IMR-90 (cell line): Measurements from ENCODE around the gene SCN11A. TPM values are rescaled to one million over a fixed set of nuclear protein-coding genes. Genes with fewer than 3 reads are reported as not detected.

ENCODE experiments used
- ATAC-seq: fragments of 200-7000 bp; cut with Tn5 transposase; 2 replicates; pipeline ENCODE4 v1.9.1; 2020; ENCODE audit warnings: low read depth, mild to moderate bottlenecking, moderate library complexity
- BruUV-seq: library from RNA; stranded (reverse); fragments of 400-500 nt; replicated peaks from 2 replicates; lab custom pipeline; 2021; lab: Mats Ljungman, UMichigan
- CTCF ChIA-PET: fragments of 300-600 bp; formaldehyde crosslinking; extraction: SDS; loops from one replicate; lab custom pipeline; 2021; ENCODE audit warnings: antibody characterized with exemption; lab: Yijun Ruan, JAX
- POLR2A ChIA-PET: fragments of 300-600 bp; sonication (Branson Sonifier 250); formaldehyde crosslinking; loops from one replicate; lab custom pipeline; 2022; ENCODE audit warnings: antibody characterized with exemption; ENCODE audit not compliant: unreplicated experiment; lab: Charles Lee
- DNase-seq: peaks from one replicate; pipeline ENCODE4 v3.0.0; 2013
- H2AFZ ChIP-seq: replicated peaks from 2 replicates; pipeline ENCODE3; 2013; ENCODE audit warnings: low read length, mild to moderate bottlenecking; ENCODE audit not compliant: poor library complexity
- H2AK5ac ChIP-seq: 2 replicates; pipeline ENCODE4 v1.6.1; 2013; ENCODE audit warnings: low read depth, low read length, inconsistent platforms
- H2AK9ac ChIP-seq: replicated peaks from 2 replicates; pipeline ENCODE3; 2013; ENCODE audit warnings: mild to moderate bottlenecking, low read depth, low read length, moderate library complexity; ENCODE audit not compliant: poor library complexity
- H2BK120ac ChIP-seq: 2 replicates; pipeline ENCODE4 v1.6.1; 2013; ENCODE audit warnings: low read depth, low read length, inconsistent platforms
- H2BK15ac ChIP-seq: 3 replicates; pipeline ENCODE4 v1.6.1; 2013; ENCODE audit warnings: low read depth, low read length, inconsistent platforms
- H2BK20ac ChIP-seq: 2 replicates; pipeline ENCODE4 v1.6.1; 2013; ENCODE audit warnings: low read depth, mild to moderate bottlenecking, inconsistent platforms, low read length, moderate library complexity
- H2BK5ac ChIP-seq: 2 replicates; pipeline ENCODE4 v1.6.1; 2013; ENCODE audit warnings: mild to moderate bottlenecking, low read depth, low read length, inconsistent platforms; ENCODE audit not compliant: poor library complexity, severe bottlenecking
- H3K14ac ChIP-seq: replicated peaks from 2 replicates; pipeline ENCODE4 v1.6.1; 2013; ENCODE audit warnings: low read depth, low read length, inconsistent platforms
- H3K18ac ChIP-seq: 2 replicates; pipeline ENCODE4 v1.6.1; 2013; ENCODE audit warnings: low read depth, low read length, control low read depth
- H3K23ac ChIP-seq: 2 replicates; pipeline ENCODE4 v1.6.1; 2013; ENCODE audit warnings: low read depth, low read length, inconsistent platforms
- H3K27ac ChIP-seq: 2 replicates; pipeline ENCODE4 v1.5.1; 2013; ENCODE audit warnings: mild to moderate bottlenecking, control low read depth, low read length; ENCODE audit not compliant: insufficient read depth
- H3K27me3 ChIP-seq: 2 replicates; pipeline ENCODE4 v1.6.1; 2013; ENCODE audit warnings: low read length; ENCODE audit not compliant: control insufficient read depth, insufficient read depth
- H3K36me3 ChIP-seq: 2 replicates; pipeline ENCODE4 v1.6.1; 2013; ENCODE audit warnings: low read length, mixed read lengths; ENCODE audit not compliant: control insufficient read depth, insufficient read depth
- H3K4ac ChIP-seq: 2 replicates; pipeline ENCODE4 v1.6.1; 2013; ENCODE audit warnings: low read depth, low read length, inconsistent platforms
- H3K4me1 ChIP-seq: 2 replicates; pipeline ENCODE4 v1.6.1; 2013; ENCODE audit warnings: low read length, mixed read lengths; ENCODE audit not compliant: control insufficient read depth, insufficient read depth
- H3K4me2 ChIP-seq: 2 replicates; pipeline ENCODE4 v1.6.1; 2013; ENCODE audit warnings: low read depth, mild to moderate bottlenecking, control low read depth, low read length, moderate library complexity
- H3K4me3 ChIP-seq: 2 replicates; pipeline ENCODE4 v1.5.1; 2013; ENCODE audit warnings: low read depth, mild to moderate bottlenecking, control low read depth, low read length, moderate library complexity; ENCODE audit not compliant: insufficient read depth
- H3K56ac ChIP-seq: 2 replicates; pipeline ENCODE4 v1.6.1; 2013; ENCODE audit warnings: low read length, inconsistent platforms; ENCODE audit not compliant: insufficient read depth; ENCODE audit errors: extremely low read depth
- H3K79me1 ChIP-seq, 2 experiments: 2 replicates each; pipeline ENCODE4 v1.6.1; 2013; ENCODE audit warnings: low read length in 2 of 2, inconsistent platforms in 1 of 2, low read depth in 1 of 2
- H3K9ac ChIP-seq: 2 replicates; pipeline ENCODE4 v1.6.1; 2013; ENCODE audit warnings: low read depth, low read length, control low read depth
- H3K9me1 ChIP-seq: 2 replicates; pipeline ENCODE4 v1.6.1; 2013; ENCODE audit warnings: low read length, inconsistent platforms; ENCODE audit not compliant: insufficient read depth
- H3K9me3 ChIP-seq: 2 replicates; pipeline ENCODE4 v1.6.1; 2013; ENCODE audit warnings: low read length; ENCODE audit not compliant: control insufficient read depth, insufficient read depth
- H4K20me1 ChIP-seq: 2 replicates; pipeline ENCODE4 v1.6.1; 2013; ENCODE audit warnings: low read length, inconsistent platforms; ENCODE audit not compliant: insufficient read depth
- H4K5ac ChIP-seq: 2 replicates; pipeline ENCODE4 v1.6.1; 2013; ENCODE audit warnings: mild to moderate bottlenecking, low read depth, low read length, control low read depth
- H4K8ac ChIP-seq, 2 experiments: 2 replicates each; pipeline ENCODE4 v1.6.1; 2013; ENCODE audit warnings: low read depth in 2 of 2, low read length in 2 of 2, control low read depth in 1 of 2, inconsistent platforms in 1 of 2
- H4K91ac ChIP-seq: 2 replicates; pipeline ENCODE4 v1.6.1; 2013; ENCODE audit warnings: low read depth, low read length, inconsistent platforms; ENCODE audit not compliant: insufficient read depth
- MXI1 ChIP-seq: IDR thresholded peaks from 2 replicates; pipeline ENCODE4 v1.6.1; 2012; ENCODE audit warnings: low read depth, mild to moderate bottlenecking, low read length, moderate library complexity, borderline replicate concordance
- RFX5 ChIP-seq: IDR thresholded peaks from 2 replicates; pipeline ENCODE4 v1.8.0; 2012; ENCODE audit warnings: low read depth, mild to moderate bottlenecking, low read length, moderate library complexity
- SMC3 ChIP-seq: fragments of 150-350 bp; IDR thresholded peaks from 2 replicates; pipeline ENCODE4 v1.6.1; 2016; ENCODE audit warnings: low read depth, mild to moderate bottlenecking, antibody characterized with exemption, low read length, moderate library complexity
- WGBS, 2 experiments: methylation state at CpG; one replicate each; pipeline versions ENCODE4 v1.1.5 to v1.1.7; 2013; ENCODE audit warnings: missing lambda C conversion rate in 2 of 2; ENCODE audit not compliant: insufficient read length in 1 of 2; ENCODE audit errors: extremely low coverage in 2 of 2; 5-methylcytosine and 5-hydroxymethylcytosine counted together
- dilution Hi-C: fragments of 300-500 bp; cut with HindIII; formaldehyde crosslinking; loops from one replicate; pipeline ENCODE4 v1.14.3; 2018; ENCODE audit warnings: low sequenced_read_pairs; ENCODE audit not compliant: unreplicated experiment
- in situ Hi-C: fragments of 300-500 bp; cut with MboI; formaldehyde crosslinking; loops from 3 replicates; pipeline ENCODE4 v1.14.3; 2019; ENCODE audit warnings: low sequenced_read_pairs, inconsistent platforms, mixed read lengths
- intact Hi-C: fragments of 100-400 bp; cut with micrococcal nuclease; formaldehyde crosslinking; loops from 2 replicates; pipeline ENCODE4 v1.10.0; 2022
- polyA plus RNA-seq, 3 experiments: library from polyadenylated mRNA; depleted of rRNA; stranded (reverse); fragments of >200 nt; gene quantifications; 2 replicates each; pipeline ENCODE4 v1.2.3, GENCODE V29; 2012; ENCODE audit warnings: low replicate concordance in 1 of 3
- total RNA-seq: library from RNA; depleted of rRNA; stranded (reverse); fragments of >200 nt; gene quantifications from 2 replicates; pipeline ENCODE4 v1.2.3, GENCODE V29; 2012

Gene SCN11A
- total and polyA plus RNA-seq, 2 of the 4 experiments (the other 2 are of a cell fraction), result under 0.01 to 0.02 TPM

GRCh38 chr3:39064646-39065045 lies 12.9 kb upstream of the SCN11A start:
- Histone ChIP-seq H2BK20ac (no peak overlapping the region), H3K23ac (no peak overlapping the region), H3K14ac (no peak overlapping the region), H3K4me1 (peaks cover 2% of the 10 kb centered on the region; the same call in 1 of the 2 replicates), H3K9me3 (no peaks in the 10 kb centered on the region), H3K56ac (no peak overlapping the region), H2AFZ (no peak overlapping the region), H2BK5ac (peak overlapping the region; percentile 55), H4K91ac (no peak overlapping the region), H2AK5ac (no peak overlapping the region), H3K18ac (no peak overlapping the region), H4K5ac (no peak overlapping the region), H3K4me2 (peak overlapping the region; percentile 25), H3K4ac (no peak overlapping the region), H3K9me1 (no peaks in the 10 kb centered on the region), H2BK15ac (no peak overlapping the region), H3K4me3 (no peak overlapping the region), H2BK120ac (no peak overlapping the region), H3K79me1 (peaks cover 17 to 24% of the 10 kb centered on the region in 2 experiments; a peak in 3 of 4 replicates), H2AK9ac (no peak overlapping the region), H4K8ac (peak overlapping the region in 1 of 2 experiments; percentile 18; a peak in 1 of 4 replicates), H3K27ac (no peak overlapping the region), H4K20me1 (peaks cover 4% of the 10 kb centered on the region; the same call in 1 of the 2 replicates), H3K9ac (no peak overlapping the region), H3K27me3 (no peaks in the 10 kb centered on the region), H3K36me3 (peaks cover 10% of the 10 kb centered on the region; the same call in 1 of the 2 replicates)
- no CpG with 5 or more reads among the region's 1 CpG for WGBS, 2 experiments
- ChIA-PET POLR2A (no interaction called here), CTCF (interaction anchor here (1.0 to 1.1 kb wide), 2 partner anchors 17 to 227 kb away, joined by 3 to 4 read pairs; no protein-coding TSS in a partner anchor)
- intact Hi-C loops (no loop called here), in situ Hi-C loops (no loop called here), dilution Hi-C loops (no loop called here)
- peak; percentile 63 for DNase-seq
- BruUV-seq, result no TSS peak
- 0 out of 2 replicates have a peak, but pooled peaks have one; percentile 26 for TF ChIP-seq MXI1
- no peak for TF ChIP-seq RFX5
- TF ChIP-seq SMC3, result no peak
- peak; percentile 80 for ATAC-seq
